DND-41 (cell line): ENCODE results near the gene MAML3.

ENCODE experiments used
- EZH2 ChIP-seq: IDR thresholded peaks from 3 replicates; pipeline ENCODE4 v1.6.1; 2012; ENCODE audit warnings: borderline replicate concordance, low read depth, mild to moderate bottlenecking, moderate library complexity, low read length, inconsistent platforms; ENCODE audit not compliant: severe bottlenecking
- TF ChIP-seq, protein P1 (sequence below): IDR thresholded peaks from 2 replicates; pipeline ENCODE4 v1.5.1; 2012; ENCODE audit warnings: borderline replicate concordance, low read length, moderate library complexity, mild to moderate bottlenecking; ENCODE audit not compliant: poor library complexity, severe bottlenecking; ENCODE audit errors: extremely low read depth

DNA sequence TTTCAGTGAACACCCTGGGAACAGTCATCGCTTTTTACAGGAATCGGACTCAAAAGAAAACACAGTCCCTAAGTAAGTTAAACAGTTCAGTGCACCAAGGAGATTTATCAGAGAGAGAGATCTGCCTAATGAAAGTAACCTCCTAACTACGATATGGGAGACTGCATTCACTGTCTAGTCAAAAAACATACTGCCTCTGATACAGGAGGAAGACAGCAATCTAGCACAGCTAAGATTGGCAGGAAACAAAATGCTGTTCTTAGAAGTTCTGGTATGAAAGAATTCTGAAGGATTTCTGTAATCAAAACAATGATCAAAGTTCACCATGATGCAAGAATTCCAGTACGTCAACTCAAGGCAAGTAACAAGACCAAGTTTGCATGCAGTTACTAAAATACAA is 92.8 kb downstream of the MAML3 start:
- TF ChIP-seq, protein P1, sequence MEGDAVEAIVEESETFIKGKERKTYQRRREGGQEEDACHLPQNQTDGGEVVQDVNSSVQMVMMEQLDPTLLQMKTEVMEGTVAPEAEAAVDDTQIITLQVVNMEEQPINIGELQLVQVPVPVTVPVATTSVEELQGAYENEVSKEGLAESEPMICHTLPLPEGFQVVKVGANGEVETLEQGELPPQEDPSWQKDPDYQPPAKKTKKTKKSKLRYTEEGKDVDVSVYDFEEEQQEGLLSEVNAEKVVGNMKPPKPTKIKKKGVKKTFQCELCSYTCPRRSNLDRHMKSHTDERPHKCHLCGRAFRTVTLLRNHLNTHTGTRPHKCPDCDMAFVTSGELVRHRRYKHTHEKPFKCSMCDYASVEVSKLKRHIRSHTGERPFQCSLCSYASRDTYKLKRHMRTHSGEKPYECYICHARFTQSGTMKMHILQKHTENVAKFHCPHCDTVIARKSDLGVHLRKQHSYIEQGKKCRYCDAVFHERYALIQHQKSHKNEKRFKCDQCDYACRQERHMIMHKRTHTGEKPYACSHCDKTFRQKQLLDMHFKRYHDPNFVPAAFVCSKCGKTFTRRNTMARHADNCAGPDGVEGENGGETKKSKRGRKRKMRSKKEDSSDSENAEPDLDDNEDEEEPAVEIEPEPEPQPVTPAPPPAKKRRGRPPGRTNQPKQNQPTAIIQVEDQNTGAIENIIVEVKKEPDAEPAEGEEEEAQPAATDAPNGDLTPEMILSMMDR, result no peak
- no peak for TF ChIP-seq EZH2
